ENCODE measurements around the gene MYH9.

GRCh38 chr22:36350751-36351594 lies 36.8 kb downstream of the MYH9 start:
- TF ChIP-seq CTCF (conservative IDR thresholded peaks at IDR 0.05; ENCODE audit: low read length) (no peak), EZH2phosphoT487 (IDR thresholded peaks at IDR 0.05; ENCODE audit: borderline replicate concordance, low read depth, low read length) (no peak)
